SK-N-MC (cell line): ENCODE measurements around the gene CRLF3.
"Not testable (repeated sequence)": the region's sequence is repeated elsewhere in the genome, so short reads cannot be mapped to it uniquely, and the experiment has no call there.

ENCODE experiments used
- DNase-seq: peaks from one replicate; pipeline ENCODE4 v3.0.0-alpha.2; 2011; ENCODE audit warnings: low read depth, low spot score
- H3K27ac ChIP-seq: fragments of 200-600 bp; sonication (generic); 2 replicates; pipeline ENCODE4 v1.5.1; 2016; ENCODE audit warnings: mixed run types
- H3K36me3 ChIP-seq: fragments of 200-600 bp; sonication (generic); 2 replicates; pipeline ENCODE4 v1.6.1; 2017; ENCODE audit warnings: antibody characterized with exemption, low read length, mixed read lengths; ENCODE audit not compliant: insufficient read depth
- H3K4me3 ChIP-seq: fragments of 200-600 bp; sonication (generic); 2 replicates; pipeline ENCODE4 v1.5.1; 2016
- H3K9ac ChIP-seq: fragments of 200-600 bp; sonication (generic); 2 replicates; pipeline ENCODE4 v1.8.0; 2017; ENCODE audit warnings: mixed run types, mixed read lengths; ENCODE audit not compliant: insufficient read length
- H3K9me3 ChIP-seq: fragments of 200-600 bp; sonication (generic); 2 replicates; pipeline ENCODE4 v1.6.1; 2017; ENCODE audit warnings: low read depth, mild to moderate bottlenecking, antibody characterized with exemption, low read length, moderate library complexity, mixed read lengths
- EZH2 ChIP-seq: fragments of 200-600 bp; sonication (generic); IDR thresholded peaks from one replicate; pipeline ENCODE4 v1.6.1; 2017; ENCODE audit warnings: antibody characterized with exemption
- FOXP2 ChIP-seq: optimal IDR thresholded peaks from 2 replicates; pipeline ENCODE3; 2011; ENCODE audit warnings: mild to moderate bottlenecking, moderate library complexity; ENCODE audit not compliant: insufficient read depth; ENCODE audit errors: extremely low read length, control extremely low read depth
- POLR2AphosphoS5 ChIP-seq: IDR thresholded peaks from 2 replicates; pipeline ENCODE4 v1.6.1; 2012; ENCODE audit warnings: mild to moderate bottlenecking, low read depth, low read length, borderline replicate concordance

The CRLF3 gene

GRCh38 chr17:30832438-30833124, 8.1 kb upstream of the CRLF3 start:
- DNase-seq: no peak
- H3K4me3 ChIP-seq: peak overlapping the region; percentile 95
- no peak for TF ChIP-seq FOXP2
- no peak for TF ChIP-seq EZH2
- no peak for TF ChIP-seq POLR2AphosphoS5
- peak overlapping the region; percentile 99 for H3K9ac ChIP-seq
- peak overlapping the region; percentile 72 for H3K27ac ChIP-seq
- H3K36me3 ChIP-seq: peaks cover 32% of the 10 kb centered on the region
- no peaks in the 10 kb centered on the region for H3K9me3 ChIP-seq

- peak; percentile 87 for TF ChIP-seq POLR2AphosphoS5
- no peak for TF ChIP-seq EZH2
- no peak for TF ChIP-seq FOXP2
- H3K9ac ChIP-seq: peak within 1 kb of the TSS; percentile 99
- no peaks in the 10 kb centered on the region for H3K9me3 ChIP-seq
- peak within 1 kb of the TSS; percentile 95 for H3K4me3 ChIP-seq
- peak within 1 kb of the TSS; percentile 83 for H3K27ac ChIP-seq
- H3K36me3 ChIP-seq: peaks cover 25% of the 10 kb centered on the region
- DNase-seq: peak; percentile 71
Observed at GRCh38 chr17:30831663-30832437, 7.4 kb upstream of the CRLF3 start, which contains the start of gene ATAD5. ATAD5 (plus strand) TSS chr17:30831966; CDS start chr17:30832348, 382 bp downstream.

- Histone ChIP-seq H3K4me3 (peak overlapping the region; percentile 95), H3K9ac (peak overlapping the region; percentile 99), H3K36me3 (peaks cover 21% of the 10 kb centered on the region), H3K27ac (peak overlapping the region; percentile 83), H3K9me3 (no peaks in the 10 kb centered on the region)
- no peak for DNase-seq
- TF ChIP-seq POLR2AphosphoS5 (no peak), EZH2 (no peak)
Observed at GRCh38 chr17:30831257-30831656, 6.8 kb upstream of the CRLF3 start.

GRCh38 chr17:30829022-30829421, 4.5 kb upstream of the CRLF3 start:
- no peak for DNase-seq
- H3K36me3 ChIP-seq: 0 out of 2 replicates have a peak, but pooled peaks cover under 1% of the 10 kb centered on the region
- no peaks in the 10 kb centered on the region for H3K9me3 ChIP-seq
- no peak overlapping the region for H3K4me3 ChIP-seq
- H3K27ac ChIP-seq: no peak overlapping the region; the same call in 1 of the 2 replicates
- no peak overlapping the region for H3K9ac ChIP-seq
- TF ChIP-seq EZH2 (no peak), FOXP2 (no peak)

GRCh38 chr17:30827082-30827481, 2.6 kb upstream of the CRLF3 start:
- DNase-seq: no peak
- Histone ChIP-seq H3K9ac (no peak overlapping the region), H3K36me3 (no peaks in the 10 kb centered on the region), H3K27ac (no peak overlapping the region), H3K9me3 (no peaks in the 10 kb centered on the region), H3K4me3 (no peak overlapping the region)
- TF ChIP-seq POLR2AphosphoS5 (no peak), FOXP2 (no peak), EZH2 (no peak)

DNA sequence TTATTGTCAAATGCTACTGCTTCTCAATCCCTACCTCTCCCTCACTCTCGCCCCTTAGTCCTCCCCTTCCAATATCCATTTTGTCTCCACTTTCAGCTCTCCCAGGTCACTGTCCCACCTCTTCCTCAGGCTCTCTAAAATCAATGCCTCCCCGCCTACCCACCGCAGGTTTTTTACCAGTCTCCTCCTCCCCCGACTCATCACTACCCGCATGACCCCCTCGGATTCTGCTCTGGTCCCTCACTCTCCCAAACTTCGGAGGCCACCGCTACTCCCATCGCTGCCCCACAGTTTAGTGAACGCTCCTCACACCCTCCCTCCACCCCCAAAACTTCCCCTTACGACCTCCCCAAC, 513 bp downstream of the CRLF3 start:
- H3K36me3 ChIP-seq: peaks cover 3% of the 10 kb centered on the region
- H3K9ac ChIP-seq: peak overlapping the region; percentile 79
- no peak for DNase-seq
- no peaks in the 10 kb centered on the region for H3K9me3 ChIP-seq
- no peak for TF ChIP-seq POLR2AphosphoS5
- TF ChIP-seq FOXP2: no peak
- TF ChIP-seq EZH2: no peak
- peak overlapping the region; percentile 92 for H3K4me3 ChIP-seq
- peak overlapping the region; percentile 48; the same call in 1 of the 2 replicates for H3K27ac ChIP-seq

DNA sequence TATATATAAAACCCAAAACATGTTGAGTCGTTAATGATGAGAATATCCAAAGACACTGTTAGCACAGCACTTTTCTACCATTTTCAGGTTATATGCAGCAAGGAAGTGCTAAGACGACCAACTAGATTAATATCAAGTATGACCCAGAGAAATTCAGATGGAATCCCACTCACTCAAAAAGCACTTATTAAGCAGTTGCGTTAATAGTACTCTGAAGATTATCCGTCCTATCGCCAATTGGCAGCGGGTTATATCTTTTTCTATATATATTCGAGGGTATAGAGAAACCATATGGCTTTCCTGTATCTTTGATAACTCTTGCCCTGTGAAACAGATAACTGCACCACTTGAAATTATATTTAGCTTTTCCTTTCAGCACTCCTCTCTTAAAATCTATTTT, 1.1 kb downstream of the CRLF3 start:
- H3K36me3 ChIP-seq: peaks cover 5% of the 10 kb centered on the region
- H3K9me3 ChIP-seq: no peaks in the 10 kb centered on the region
- peak overlapping the region; percentile 22; the same call in 1 of the 2 replicates for H3K27ac ChIP-seq
- peak overlapping the region; percentile 92 for H3K4me3 ChIP-seq
- TF ChIP-seq EZH2: no peak
- no peak for TF ChIP-seq POLR2AphosphoS5
- TF ChIP-seq FOXP2: no peak
- DNase-seq: no peak
- H3K9ac ChIP-seq: peak overlapping the region; percentile 79

- DNase-seq: not testable (repeated sequence)
- H3K9ac ChIP-seq: peak overlapping the region; percentile 67
Observed at GRCh38 chr17:30822919-30823318, 1.6 kb downstream of the CRLF3 start.

More at GRCh38 chr17:30822919-30823318, 1.6 kb downstream of the CRLF3 start:
- peak overlapping the region; percentile 86 for H3K27ac ChIP-seq
- H3K9me3 ChIP-seq, H3K36me3 ChIP-seq: not testable (repeated sequence)
- H3K4me3 ChIP-seq: peak overlapping the region; percentile 92
